DMS153 treated with DMSO at 0.1 percent for 48 hours (cell line): ENCODE data around the gene KIF1A.

Source experiments
- DNase-seq: peaks from one replicate; lab custom pipeline; 2025; ENCODE audit not compliant: unreplicated experiment; lab: John Stamatoyannopoulos, UW

Gene KIF1A

GRCh38 chr2:240736281-240737250, 83.5 kb downstream of the KIF1A start:
- DNase-seq: no peak

- DNase-seq: no peak
Observed at GRCh38 chr2:240735476-240735875, 84.5 kb downstream of the KIF1A start.

- no peak for DNase-seq
Observed at GRCh38 chr2:240734756-240735155, 85.3 kb downstream of the KIF1A start.

- DNase-seq: no peak
Observed at GRCh38 chr2:240733803-240734495, 86.1 kb downstream of the KIF1A start.

- no peak for DNase-seq
Observed at GRCh38 chr2:240732911-240733622, 87.0 kb downstream of the KIF1A start.

- no peak for DNase-seq
Observed at GRCh38 chr2:240732184-240732583, 87.8 kb downstream of the KIF1A start.

GRCh38 chr2:240731178-240731545, 88.9 kb downstream of the KIF1A start:
- DNase-seq: no peak

- DNase-seq: no peak
Observed at GRCh38 chr2:240730501-240731177, 89.4 kb downstream of the KIF1A start.

- no peak for DNase-seq
Observed at GRCh38 chr2:240728827-240729226, 91.2 kb downstream of the KIF1A start.

GRCh38 chr2:240728361-240728760, 91.7 kb downstream of the KIF1A start:
- DNase-seq: no peak

GRCh38 chr2:240727913-240728312, 92.1 kb downstream of the KIF1A start:
- no peak for DNase-seq

- no peak for DNase-seq
Observed at GRCh38 chr2:240727439-240727838, 92.6 kb downstream of the KIF1A start.

GRCh38 chr2:240726876-240727275, 93.1 kb downstream of the KIF1A start:
- DNase-seq: no peak

GRCh38 chr2:240725671-240726070, 94.3 kb downstream of the KIF1A start:
- no peak for DNase-seq

- no peak for DNase-seq
Observed at GRCh38 chr2:240725266-240725665, 94.8 kb downstream of the KIF1A start.

GRCh38 chr2:240724431-240724830, 95.6 kb downstream of the KIF1A start:
- no peak for DNase-seq

- no peak for DNase-seq
Observed at GRCh38 chr2:240723851-240724250, 96.2 kb downstream of the KIF1A start.

- DNase-seq: no peak
Observed at GRCh38 chr2:240722796-240723735, 97.0 kb downstream of the KIF1A start.

GRCh38 chr2:240722376-240722775, 97.6 kb downstream of the KIF1A start:
- no peak for DNase-seq

GRCh38 chr2:240721596-240722180, 98.3 kb downstream of the KIF1A start:
- DNase-seq: no peak
